MV-4-11 (cell line): Measurements from ENCODE around the gene PRKG1.
"Not testable (repeated sequence)": the region's sequence is repeated elsewhere in the genome, so short reads cannot be mapped to it uniquely, and the experiment has no call there.

Experiments used
- DNase-seq: peaks from one replicate; lab custom pipeline; 2025; lab: John Stamatoyannopoulos, UW

Gene PRKG1

DNA sequence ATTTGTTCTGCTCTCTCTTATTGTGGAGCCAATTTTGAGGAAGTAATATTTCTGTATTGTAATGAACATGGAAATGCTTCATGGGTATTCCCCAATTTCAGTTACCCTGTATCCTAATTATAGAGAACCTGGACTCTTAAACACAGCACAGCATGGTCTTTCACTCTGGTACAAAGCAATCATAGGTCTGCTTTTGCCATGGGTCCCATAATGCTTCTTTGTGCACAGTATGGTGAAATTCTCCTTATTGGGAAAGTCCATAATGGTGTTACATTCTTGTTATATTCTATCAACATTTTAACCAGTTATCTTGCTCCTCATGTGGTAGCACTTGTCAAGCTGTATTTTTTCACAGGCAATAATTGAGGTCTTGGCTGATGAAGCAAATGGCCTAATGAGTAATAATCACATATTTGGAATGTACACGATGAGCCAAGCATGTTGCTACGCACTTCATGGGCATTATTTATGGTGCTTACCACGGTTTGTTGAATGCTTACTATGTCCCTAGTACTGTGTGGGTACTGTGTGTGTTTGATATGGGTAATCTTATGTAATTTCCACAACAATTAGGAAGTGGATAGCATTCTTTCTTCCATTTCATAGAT, 42.9 kb downstream of the PRKG1 start:
- DNase-seq, result no peak

DNA sequence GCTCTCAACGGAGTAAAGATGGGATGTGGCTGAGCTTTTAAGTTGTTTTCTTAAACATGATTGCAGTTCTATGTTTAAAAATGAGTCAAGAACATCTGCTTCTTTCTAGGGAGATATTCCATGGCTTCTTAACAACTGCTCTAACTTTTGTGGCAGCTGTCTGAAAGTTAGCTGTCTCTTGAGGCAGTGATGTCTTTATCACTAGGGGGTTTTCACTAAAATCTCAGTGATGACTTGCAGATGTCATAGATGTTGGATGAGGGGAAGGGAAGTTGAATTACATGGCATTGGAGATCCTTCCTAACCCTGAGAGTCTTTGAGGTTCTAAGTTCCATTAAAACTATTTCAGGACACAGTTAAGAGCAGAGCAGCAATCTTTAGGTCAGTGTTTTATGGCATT, 43.5 kb downstream of the PRKG1 start:
- no peak for DNase-seq

DNA sequence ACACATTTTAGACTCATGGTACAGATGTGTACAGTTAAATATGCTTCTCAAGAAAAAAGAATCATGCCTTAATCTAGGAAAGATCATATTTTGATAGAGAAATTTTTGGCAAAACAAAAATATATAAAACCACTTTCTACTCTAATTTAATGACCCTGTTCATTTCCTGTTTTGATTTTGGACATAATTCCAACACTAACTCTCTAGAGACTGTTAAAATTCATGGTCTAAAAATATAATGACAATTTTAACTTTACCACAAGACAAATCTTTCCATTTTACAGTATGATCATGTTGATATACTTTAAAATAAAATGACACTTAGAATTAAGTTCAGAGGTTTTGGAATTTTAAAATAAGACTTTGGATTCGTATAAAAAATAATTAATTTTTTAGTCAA, 45.2 kb downstream of the PRKG1 start:
- DNase-seq, result no peak

DNA sequence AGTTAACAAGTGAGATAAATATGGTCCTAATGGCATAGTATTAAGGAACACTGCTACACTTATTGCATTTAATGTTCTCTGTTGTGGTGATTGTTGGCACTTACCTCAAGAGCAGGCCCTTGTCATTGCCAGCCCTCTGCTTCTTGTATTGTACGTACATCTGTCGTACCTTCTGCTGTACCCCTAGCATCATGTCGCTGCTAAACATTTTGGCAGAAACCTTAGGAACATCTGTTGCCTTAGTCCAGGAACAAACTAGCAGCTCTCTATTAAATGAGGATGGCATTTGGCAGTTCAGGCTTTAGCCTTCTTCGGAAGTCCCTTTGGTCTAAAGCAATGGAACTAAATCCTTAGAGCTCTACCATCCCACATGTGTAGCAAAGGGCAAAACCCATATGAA, 47.6 kb downstream of the PRKG1 start:
- no peak for DNase-seq

DNA sequence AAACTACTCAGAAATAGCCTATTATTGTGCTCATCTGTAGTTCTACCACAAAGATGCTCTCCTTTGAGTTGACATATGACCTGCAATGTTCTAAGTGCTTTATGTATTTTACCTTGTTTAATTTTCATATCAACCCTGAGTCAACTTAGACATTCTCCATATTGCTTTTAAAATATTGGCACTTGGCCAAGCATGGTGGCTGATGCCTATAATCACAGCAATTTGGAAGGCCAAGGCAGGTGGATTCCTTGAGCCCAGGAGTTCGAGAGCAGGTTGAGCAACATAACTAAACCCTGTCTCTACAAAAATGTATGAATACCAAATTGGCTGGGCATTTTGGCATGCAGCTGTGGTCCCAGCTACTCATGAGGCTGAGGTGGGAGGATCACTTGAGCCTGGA, 50.6 kb downstream of the PRKG1 start:
- DNase-seq, result no peak

DNA sequence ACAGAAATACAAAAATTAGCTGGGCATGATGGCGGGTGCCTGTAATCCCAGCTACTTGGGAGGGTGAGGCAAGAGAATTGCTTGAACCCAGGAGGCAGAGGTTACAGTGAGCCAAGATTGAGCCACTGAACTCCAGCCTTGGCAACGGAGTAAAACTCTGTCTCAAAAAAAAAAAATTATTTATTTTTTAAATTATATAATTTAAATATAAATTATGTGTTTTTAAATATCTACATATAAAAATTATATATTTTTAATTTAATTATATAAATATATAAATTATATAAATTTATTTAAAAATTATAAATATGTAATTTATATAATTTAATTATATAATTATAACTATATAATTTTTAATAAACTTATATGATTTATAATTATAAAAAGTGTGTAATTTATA, 51.2 kb downstream of the PRKG1 start:
- DNase-seq, result no peak

DNA sequence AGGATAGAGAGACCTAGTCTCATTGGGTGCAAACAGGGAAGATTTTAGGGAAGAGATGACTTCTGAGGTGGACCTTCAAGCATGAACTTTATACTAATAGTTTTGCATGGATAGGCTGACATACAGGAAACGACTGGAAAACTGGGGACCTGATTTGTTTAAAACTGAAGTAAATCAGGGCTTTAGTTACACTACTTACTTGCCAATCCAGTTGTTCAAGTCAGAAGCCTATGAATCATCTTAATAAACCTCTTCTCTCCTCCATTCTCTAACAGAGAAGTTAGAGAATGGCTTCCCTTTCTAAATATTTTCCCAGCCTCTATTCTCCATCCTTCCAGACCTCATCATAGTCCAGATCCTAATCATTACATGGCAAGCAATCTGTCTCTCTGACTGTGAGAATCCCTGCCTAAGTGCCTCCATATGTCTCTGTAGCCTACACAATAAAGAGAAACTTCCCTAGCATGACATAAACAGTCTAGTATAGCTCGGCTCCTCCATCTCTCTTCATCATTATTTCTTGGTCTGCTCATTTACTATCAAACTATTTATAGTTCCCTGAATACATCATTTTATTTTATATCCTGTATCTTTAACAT, 55.8 kb downstream of the PRKG1 start:
- DNase-seq, result no peak

DNA sequence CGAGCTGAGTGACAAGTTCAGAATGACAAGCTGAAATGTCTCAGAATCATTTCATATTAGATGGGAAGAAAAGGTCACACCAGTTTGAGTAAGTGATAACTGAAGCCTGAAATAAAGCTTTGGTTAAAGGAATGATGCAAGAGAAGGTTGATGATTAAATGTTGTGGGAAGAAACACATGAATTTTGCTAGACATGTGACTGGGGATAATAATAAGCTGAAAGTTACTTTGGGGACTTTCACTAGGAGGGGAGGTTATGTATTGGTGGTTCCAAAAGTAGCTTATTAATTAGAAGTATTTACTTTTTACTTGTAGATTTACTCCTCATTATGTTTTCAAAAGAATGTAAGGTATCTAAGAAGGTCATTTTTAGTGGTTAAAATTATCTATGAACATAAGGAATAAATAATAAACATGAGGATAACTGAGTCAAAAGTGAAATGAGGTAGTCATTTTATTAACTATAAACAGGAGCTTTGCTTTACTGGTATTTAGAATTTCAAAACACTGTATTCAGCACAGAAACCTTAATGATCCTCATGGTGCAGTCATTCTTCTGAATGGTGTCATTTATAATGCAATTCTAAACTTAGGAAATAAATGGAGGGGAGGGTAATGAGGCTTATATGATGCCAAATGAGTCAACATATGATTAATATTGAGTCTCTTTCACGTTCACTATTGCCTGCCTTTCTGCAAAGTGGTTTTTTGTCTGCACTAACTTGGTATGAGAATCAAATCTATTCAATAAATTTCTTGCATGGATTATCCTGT, 63.7 kb downstream of the PRKG1 start:
- DNase-seq, result no peak

DNA sequence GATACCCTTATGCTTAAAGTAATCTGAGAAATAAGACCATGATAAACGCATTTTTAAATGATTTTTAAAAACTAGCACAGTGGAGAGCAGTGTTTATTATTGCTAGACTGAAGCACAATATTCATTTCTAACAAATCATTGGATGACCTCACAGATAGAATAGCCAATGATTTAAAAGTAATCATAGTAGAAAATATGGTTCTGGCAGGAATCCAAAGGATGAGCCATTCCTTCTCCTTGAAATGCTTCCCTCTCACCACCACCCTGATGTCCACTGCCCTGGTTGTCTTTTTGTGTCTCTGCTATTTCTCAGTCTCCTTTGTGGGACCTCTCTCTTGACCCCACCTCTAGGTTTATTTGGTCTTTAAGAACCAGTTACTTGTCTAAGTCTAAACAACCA, 64.9 kb downstream of the PRKG1 start:
- DNase-seq, result no peak

DNA sequence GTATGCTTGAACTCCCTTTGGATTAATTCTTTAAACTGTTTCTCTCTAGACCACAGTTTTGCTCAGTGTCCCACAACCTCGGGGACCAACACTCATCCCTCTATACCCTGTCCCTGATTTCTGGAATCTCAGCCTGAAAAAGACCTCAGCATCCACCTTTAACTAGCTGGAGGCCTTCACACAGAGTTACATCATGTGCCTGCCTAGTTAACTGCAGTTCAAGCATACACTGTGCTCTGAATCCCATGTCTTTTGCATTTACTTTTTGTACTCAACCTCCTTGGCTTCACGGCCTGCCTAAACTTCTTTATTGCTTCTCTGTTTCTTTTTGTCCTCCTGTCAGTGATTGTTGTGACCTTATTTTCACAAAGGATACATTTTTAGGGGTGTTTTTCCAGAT, 66.7 kb downstream of the PRKG1 start:
- no peak for DNase-seq

DNA sequence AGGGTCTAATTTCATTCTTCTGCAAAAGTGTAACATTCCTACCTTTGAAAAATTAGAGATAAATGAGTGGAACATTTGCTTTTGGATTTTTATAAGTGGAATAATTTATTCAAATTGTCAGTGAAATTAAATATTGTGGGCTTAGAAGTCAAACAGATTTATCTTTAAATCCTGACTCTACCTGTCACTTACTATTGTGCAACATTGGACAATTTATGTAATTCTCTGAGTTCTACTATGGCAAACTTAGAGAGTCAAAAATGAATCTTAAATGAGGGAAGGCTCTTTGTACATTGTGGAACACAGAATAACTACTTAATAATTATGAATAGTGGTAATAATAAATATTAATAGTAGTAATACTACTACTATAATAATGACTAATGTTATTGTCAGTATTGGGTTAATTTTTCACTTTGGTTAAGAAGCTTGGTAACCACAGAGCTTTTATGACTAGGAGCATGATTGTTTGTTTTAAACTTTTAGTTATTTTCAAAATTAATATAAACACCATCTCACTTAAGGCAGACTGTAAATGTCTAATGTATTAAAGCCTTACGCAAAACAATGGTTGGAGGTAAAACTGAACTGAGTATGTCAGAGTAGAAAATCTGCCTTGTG, 70.0 kb downstream of the PRKG1 start:
- DNase-seq, result no peak

DNA sequence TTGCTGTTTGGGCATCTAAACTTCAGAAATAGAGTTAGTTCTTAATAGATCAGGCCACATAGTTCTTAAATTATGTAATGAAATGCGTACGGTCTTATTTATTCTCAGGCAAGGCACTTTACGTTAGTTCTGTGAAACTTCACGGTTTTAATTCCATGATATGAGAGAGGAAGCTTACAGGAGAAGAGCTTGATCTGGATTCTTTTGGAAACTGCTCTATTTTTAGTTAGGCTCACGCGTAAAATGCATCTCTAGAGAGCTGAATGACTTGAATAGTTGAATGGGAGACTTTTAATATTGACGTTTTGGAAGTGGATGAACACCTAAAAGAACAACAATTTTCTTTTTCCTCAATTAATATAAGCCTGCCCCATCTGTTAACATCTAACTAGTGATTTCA, 71.1 kb downstream of the PRKG1 start:
- no peak for DNase-seq

DNA sequence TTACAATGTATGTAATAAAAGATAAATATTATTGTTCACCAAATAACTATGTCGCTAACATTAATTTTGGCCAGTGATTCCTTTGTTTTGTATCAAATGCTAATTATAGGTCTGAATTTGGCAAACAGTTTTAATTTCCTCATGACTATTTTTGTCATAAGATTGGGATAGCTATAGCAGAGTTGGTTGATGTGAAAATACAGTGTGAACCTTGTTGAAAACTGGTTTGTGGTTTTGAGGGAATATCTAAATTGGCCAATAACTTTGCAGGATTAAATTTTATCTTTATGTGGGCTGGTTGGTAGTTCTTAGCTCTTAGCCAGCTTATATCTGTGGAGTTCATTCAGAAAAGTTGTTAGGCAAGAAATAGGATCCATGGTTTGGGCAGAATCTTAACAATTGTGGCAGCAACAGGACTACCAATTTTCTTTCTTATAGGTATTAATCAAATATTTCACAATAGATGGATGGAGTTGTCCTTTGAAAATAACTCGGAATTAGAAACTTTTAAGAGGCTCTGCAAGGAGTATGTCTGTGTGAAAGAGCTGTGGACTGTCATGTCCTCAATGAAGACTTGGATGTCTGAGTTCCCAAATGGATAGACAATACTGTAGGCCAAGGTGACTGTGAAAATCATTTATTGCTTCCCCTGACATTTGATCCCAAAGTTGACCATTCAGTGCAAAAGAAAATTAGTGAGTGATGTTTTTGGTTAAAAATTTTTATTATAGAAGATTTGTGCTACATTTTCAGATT, 73.5 kb downstream of the PRKG1 start:
- DNase-seq, result no peak

DNA sequence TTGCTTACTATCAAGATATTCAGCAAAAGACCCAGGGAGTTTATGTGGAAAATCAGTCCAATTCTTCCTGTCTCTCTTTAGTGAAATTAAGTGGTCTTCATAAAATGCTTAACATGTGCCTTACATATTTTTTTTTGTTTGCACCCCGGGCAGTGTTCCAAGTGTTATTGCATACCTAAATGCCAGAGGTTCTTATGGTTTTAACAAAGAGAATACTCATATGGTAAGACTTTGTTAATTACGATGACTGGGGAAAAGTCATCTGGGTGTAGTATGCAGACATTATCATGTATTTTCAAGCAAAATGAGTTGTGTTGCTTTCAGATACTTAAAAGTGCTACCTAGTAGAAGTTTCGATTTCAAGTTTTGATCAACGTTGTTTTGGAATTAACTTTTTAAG, 82.6 kb downstream of the PRKG1 start:
- no peak for DNase-seq

DNA sequence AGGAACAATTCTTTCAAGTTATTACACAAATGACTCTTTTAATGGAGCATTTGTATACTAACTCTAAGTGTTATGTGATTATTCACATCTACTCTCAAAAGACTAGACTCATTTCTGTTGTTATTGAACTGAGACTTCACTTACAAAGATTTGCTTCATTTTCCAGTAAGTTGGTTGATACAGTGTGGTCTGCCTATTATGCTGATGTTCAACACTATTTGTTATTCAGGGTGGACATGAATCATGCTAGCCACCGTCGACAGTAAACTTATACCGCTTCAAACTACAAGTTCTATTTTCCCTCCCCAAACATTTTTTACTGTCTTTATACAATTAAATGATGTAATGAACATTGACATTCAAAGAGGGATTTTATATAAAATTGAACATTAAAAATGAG, 84.5 kb downstream of the PRKG1 start:
- no peak for DNase-seq

DNA sequence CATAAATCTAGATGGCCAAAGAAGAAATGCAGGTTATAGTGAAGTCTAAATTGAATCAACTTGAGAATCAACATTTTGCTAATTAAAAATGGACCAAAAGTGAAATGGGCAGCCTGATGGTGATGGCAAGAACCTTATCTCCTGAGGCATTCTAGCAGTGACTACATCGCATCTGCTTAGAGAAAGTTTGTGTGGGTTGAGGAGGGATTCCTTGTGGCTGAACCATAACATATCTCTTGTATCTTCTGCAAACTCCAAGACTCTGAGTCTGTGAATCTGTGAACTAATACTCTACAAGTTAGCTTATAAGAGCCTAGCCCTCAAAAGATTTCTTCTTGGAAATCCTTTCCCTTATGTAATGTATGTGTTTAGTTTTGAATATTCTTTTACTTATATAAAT, 85.6 kb downstream of the PRKG1 start:
- DNase-seq, result no peak

DNA sequence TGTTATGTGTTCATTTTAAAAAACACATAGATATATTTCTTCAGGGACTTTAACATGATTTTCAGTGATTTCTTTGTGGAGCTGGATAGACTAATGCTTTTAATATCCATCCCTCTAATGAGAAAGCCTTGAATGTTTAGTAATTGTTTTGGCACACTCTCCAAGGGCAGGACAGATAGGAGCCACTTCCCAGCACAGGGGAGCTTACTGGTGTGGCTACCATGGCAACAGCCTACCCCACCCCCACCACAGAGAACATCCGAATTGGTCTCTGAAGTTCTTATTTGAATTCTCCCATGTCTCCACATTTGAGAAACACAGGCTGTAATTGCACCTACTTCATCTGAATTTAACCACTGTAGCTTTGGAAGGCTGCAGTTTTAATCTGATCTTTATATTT, 87.7 kb downstream of the PRKG1 start:
- no peak for DNase-seq

DNA sequence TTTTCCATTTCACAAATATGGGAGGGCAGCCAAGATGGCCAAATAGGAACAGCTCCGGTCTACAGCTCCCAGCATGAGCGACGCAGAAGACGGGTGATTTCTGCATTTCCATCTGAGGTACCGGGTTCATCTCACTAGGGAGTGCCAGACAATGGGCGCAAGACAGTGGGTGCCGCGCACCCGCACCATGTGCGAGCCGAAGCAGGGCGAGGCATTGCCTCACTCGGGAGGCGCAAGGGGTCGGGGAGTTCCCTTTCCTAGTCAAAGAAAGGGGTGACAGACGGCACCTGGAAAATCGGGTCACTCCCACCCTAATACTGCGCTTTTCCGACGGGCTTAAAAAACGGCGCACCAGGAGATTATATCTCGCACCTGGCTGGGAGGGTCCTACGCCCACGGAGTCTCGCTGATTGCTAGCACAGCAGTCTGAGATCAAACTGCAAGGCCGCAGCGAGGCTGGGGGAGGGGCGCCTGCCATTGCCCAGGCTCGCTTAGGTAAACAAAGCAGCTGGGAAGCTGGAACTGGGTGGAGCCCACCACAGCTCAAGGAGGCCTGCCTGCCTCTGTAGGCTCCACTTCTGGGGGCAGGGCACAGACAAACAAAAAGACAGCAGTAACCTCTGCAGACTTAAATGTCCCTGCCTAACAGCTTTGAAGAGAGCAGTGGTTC, 89.2 kb downstream of the PRKG1 start:
- not testable (repeated sequence) for DNase-seq

DNA sequence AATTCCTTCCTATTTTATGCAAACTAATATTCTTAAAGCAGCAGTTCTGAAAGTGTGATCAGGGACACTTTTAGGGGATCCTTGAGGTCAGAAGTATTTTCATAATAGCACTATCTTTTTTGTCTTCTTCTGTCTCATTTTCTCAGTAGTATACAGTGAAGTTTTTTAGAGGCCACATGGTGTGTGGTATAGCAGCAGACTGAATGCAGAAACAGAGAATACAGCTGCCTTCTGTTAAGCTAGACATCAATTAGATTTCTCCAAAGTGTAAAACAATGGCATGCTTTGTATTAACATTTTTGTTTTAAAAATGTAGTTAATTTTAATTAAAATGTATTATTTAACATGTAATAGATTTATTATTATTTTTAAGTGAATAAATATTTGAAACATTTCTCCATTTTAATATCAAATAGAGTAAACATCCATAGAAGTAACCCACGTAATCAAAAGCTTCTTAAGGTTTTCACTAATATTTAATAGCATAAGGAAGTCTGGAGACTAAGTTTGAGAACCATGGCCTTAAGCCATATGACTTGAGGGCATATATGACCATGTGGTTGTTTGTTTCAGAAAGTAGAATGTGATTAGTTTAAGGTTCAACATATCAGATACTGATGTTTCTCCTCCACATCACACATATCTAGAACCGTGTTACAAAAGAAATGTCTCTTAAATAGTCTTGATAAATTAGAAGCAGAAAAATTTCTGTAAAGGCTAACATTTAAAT, 94.0 kb downstream of the PRKG1 start:
- no peak for DNase-seq

DNA sequence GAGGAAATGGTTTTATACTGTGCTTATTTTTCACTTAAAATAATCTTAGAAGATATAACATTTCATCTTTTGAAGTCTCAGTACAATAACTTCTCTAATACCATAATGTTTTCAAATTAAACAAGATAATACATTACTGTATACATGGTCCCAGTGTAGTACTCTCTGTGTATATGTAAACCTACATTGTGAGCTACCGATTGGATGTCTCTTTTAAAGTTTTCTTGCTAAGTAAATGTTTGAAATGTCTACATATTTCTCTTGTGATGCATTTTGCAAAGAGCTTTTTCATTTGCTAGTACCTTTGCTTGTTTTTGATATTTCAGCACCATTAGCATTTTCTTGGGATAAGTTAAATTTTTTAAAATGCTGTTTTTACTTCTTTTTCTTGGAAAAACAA, 94.8 kb downstream of the PRKG1 start:
- DNase-seq, result no peak
